Measurements from ENCODE around the gene GEMIN5. TPM values are rescaled to one million over a fixed set of nuclear protein-coding genes. Genes with fewer than 3 reads are reported as not detected.

GEMIN5 gene
- total and polyA plus RNA-seq, 2 of the 8 experiments (the other 6 are each of a cell fraction or from before 2014, with no cell fraction given): 12.8 to 47.0 TPM

DNA sequence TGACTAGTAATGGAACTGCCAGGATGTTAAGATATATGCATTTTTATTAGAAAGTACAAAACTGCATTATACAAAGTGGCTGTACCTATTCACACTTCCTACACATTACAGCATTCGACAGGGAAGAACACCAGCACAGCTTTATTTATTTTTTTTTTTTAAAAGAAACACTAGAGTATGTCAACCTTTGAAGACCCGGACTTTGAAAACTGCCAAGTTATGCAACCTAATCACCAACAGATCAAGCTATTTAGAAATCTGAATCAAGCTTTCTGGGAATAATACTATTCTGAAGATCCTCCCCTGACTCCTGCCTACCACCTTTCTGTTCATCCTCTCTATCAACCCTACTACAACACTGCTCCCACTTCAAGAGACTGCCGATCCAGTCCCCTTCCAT, 4.5 kb downstream of the GEMIN5 start:
- Histone ChIP-seq H3K4me3 (ENCODE audit: extremely low read depth in 1 of 4, insufficient read depth in 2 of 4, low read depth in 3 of 4, low read length in 4 of 4) (no peak overlapping the region), H2BK12ac (ENCODE audit: low read depth, low read length) (no peak overlapping the region), H3K23ac (ENCODE audit: insufficient read length) (no peak overlapping the region), H3K27me3 (replicated peaks in 1 of 4; ENCODE audit: control insufficient read depth in 3 of 4, extremely low read depth in 1 of 4, insufficient read depth in 3 of 4, low read length in 3 of 4) (no peaks in the 10 kb centered on the region), H2BK20ac (ENCODE audit: low read length) (no peak overlapping the region), H4K20me1 (replicated peaks in 1 of 2; ENCODE audit: control insufficient read depth in 1 of 2, insufficient read depth in 2 of 2, low read length in 2 of 2) (peaks cover 0 to 2% of the 10 kb centered on the region in 2 experiments), H3K4me1 (replicated peaks in 1 of 4; ENCODE audit: control insufficient read depth in 3 of 4, insufficient read depth in 4 of 4, low read length in 3 of 4) (peaks cover 0 to 7% (median 4%) of the 10 kb centered on the region in 4 experiments; a peak in 3 of 7 replicates), H3K9ac (replicated peaks in 1 of 4; ENCODE audit: extremely low read depth in 1 of 4, low read depth in 3 of 4, low read length in 3 of 4) (no peak overlapping the region), H3K9me3 (ENCODE audit: insufficient read depth in 2 of 2, low read depth in 1 of 2, low read length in 1 of 2) (no peaks in the 10 kb centered on the region), H3K56ac (replicated peaks; ENCODE audit: insufficient read length, low read depth, low read length) (no peak overlapping the region), H3K4me2 (ENCODE audit: insufficient read depth in 1 of 2, low read depth in 2 of 2, low read length in 2 of 2) (no peak overlapping the region), H3K27ac (ENCODE audit: low read depth, low read length) (no peak overlapping the region), H4K8ac (ENCODE audit: extremely low read depth, insufficient read depth, low read length) (no peak overlapping the region), H2BK5ac (ENCODE audit: low read depth, low read length) (no peak overlapping the region), H3K79me1 (ENCODE audit: low read depth, low read length) (no peaks in the 10 kb centered on the region), H3K14ac (ENCODE audit: insufficient read length) (no peak overlapping the region), H3K18ac (ENCODE audit: extremely low read depth, low read length) (no peak overlapping the region), H3K36me3 (ENCODE audit: control insufficient read depth in 2 of 4, insufficient read depth in 4 of 4, low read length in 3 of 4) (peaks cover 3 to 51% (median 27%) of the 10 kb centered on the region in 4 experiments; a peak in 7 of 8 replicates), H3K79me2 (ENCODE audit: control insufficient read depth in 1 of 2, insufficient read depth in 2 of 2, low read length in 2 of 2) (peaks cover 5 to 18% of the 10 kb centered on the region in 2 experiments; a peak in 3 of 4 replicates), H2BK15ac (ENCODE audit: low read length) (no peak overlapping the region), H4K5ac (ENCODE audit: insufficient read length, low read depth, low read length) (no peak overlapping the region), H3K23me2 (ENCODE audit: low read depth, low read length) (peaks cover 4% of the 10 kb centered on the region; the same call in 1 of the 2 replicates), H2BK120ac (replicated peaks; ENCODE audit: low read depth, low read length) (no peak overlapping the region), H2AFZ (ENCODE audit: low read length) (no peak overlapping the region), H3K4ac (replicated peaks; ENCODE audit: insufficient read length, low read depth, low read length) (no peak overlapping the region), H2AK5ac (ENCODE audit: low read depth, low read length) (no peak overlapping the region), H4K91ac (replicated peaks; ENCODE audit: insufficient read length, low read length) (no peak overlapping the region)
- CTCF ChIA-PET (ENCODE audit: partially characterized antibody): interaction anchor here (0.9 kb wide), 1 partner anchor 16 kb away, joined by 7 read pairs; no protein-coding TSS in a partner anchor
- POLR2A ChIA-PET (ENCODE audit: partially characterized antibody): no interaction called here
- no peak for FAIRE-seq
- 89% methylated on average over 3 of the region's 3 CpGs; no CpG with 5 or more reads in 1 of the 2 experiments for whole genome bisulfite sequencing, 2 experiments (ENCODE audit: extremely low coverage in 1 of 2, insufficient coverage in 1 of 2, insufficient read length in 1 of 2, insufficient replicate concordance in 2 of 2, low coverage in 1 of 2, low lambda C conversion rate in 2 of 2, missing lambda C conversion rate in 1 of 2)
- TF ChIP-seq RAD21 (IDR thresholded peaks at IDR 0.05 in 1 of 2, conservative IDR thresholded peaks at IDR 0.05 in 1 of 2; ENCODE audit: low read depth in 2 of 2, low read length in 2 of 2): no peak
- DNase-seq (ENCODE audit: low read depth in 1 of 2, low spot score in 2 of 2): no peak

All from H1 (cell line).